ENCODE measurements around the gene ZIC1. TPM values are rescaled to one million over a fixed set of nuclear protein-coding genes. Genes with fewer than 3 reads are reported as not detected.

The ZIC1 gene
- total RNA-seq, 1 donor: 0.18 TPM

DNA sequence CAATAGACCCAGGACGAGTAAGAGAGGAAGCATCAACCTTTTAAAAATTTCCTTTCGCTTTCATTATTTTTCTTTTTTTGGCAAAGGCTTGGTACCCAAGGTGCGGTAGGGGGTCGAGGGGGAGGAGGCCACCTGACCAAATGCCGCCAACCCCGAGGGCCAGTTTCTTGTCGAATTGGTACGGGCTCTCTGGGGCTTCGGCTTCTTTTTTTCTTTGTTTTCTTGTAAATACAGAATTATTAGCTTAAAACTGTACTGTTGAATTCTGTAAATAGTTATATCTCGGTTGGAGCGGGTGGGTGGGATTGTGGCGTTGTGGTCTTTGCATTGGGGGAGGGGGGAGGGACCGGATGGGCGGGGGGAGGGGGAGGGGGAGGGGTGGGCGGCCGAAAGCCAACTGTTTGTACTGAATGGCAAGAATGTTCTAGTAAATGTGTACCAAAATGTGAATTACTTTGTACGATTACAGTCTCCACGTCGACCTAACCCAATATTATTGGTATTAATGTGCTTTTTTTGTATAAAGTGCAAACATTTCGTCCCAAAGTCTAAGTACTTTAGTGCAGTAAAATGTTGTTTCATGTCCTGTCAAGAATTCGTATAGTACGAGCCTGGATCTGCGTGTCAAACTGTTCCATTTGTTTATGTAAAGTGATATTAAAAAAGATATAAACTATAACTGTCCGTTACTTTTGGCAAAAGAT lies 4.7 kb downstream of the ZIC1 start:
- TF ChIP-seq, protein P1, sequence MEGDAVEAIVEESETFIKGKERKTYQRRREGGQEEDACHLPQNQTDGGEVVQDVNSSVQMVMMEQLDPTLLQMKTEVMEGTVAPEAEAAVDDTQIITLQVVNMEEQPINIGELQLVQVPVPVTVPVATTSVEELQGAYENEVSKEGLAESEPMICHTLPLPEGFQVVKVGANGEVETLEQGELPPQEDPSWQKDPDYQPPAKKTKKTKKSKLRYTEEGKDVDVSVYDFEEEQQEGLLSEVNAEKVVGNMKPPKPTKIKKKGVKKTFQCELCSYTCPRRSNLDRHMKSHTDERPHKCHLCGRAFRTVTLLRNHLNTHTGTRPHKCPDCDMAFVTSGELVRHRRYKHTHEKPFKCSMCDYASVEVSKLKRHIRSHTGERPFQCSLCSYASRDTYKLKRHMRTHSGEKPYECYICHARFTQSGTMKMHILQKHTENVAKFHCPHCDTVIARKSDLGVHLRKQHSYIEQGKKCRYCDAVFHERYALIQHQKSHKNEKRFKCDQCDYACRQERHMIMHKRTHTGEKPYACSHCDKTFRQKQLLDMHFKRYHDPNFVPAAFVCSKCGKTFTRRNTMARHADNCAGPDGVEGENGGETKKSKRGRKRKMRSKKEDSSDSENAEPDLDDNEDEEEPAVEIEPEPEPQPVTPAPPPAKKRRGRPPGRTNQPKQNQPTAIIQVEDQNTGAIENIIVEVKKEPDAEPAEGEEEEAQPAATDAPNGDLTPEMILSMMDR (IDR thresholded peaks at IDR 0.05; ENCODE audit: insufficient read depth, low read length): no peak
- DNase-seq (ENCODE audit: low read depth): no peak
- H3K4me3 ChIP-seq (ENCODE audit: low read depth, low read length): peak overlapping the region; percentile 31

DNA sequence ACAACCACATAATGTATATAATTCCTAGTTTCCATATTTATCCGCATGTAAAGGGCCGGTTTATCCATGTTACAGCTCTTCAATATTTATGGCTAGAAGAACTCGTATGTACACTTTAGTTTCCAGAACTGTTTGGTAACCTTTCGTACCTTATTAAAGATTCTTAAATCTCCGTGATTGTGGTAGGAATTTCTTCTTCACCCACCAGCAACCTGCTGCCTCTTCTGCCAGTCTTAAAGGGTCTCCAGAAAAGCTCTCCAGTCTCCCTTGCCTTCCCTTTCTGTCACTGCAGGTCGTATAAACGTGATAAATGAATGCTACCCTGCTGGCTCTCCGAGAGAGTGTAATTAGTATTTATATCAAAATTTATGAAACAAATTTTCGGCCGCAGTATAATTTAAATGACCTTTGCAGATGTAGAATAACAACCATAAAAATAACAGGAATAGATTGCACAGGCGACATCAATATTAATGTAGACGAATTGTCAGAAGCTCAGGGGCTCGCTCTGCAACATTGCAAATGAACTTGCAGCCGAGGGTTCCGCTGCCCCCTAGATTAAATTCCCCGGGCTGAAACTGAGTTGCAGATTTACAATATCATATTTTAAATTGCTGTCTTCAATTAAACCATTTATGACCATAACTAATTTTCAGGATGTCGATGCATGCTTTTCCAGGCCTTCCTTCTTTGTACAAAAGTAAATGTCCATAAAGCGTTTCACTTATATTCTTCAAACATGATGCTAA lies 5.4 kb downstream of the ZIC1 start:
- TF ChIP-seq, protein P1 (IDR thresholded peaks at IDR 0.05; ENCODE audit: insufficient read depth, low read length): no peak
- H3K4me3 ChIP-seq (ENCODE audit: low read depth, low read length): no peak overlapping the region
- no peak for DNase-seq (ENCODE audit: low read depth)

DNA sequence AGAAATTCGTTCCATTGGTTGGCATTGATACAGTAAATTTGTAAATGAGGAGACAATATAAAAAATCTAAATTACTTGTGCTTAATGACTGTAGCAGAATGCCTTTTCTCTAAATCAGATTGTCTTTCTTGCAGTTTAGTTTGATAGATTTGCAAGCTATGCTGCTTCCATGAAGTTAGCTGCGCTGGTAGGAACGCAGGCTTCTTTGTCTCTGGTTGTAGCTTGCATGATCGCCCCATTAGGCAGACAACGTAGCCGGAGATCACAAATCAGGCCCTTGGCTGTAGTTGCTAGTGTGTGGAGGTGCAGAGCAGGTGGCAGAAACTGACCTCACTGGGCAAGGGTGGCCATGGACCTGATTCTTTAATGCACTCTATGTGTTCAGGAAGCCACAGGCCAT lies 6.1 kb downstream of the ZIC1 start:
- no peak overlapping the region for H3K4me3 ChIP-seq (ENCODE audit: low read depth, low read length)
- DNase-seq (ENCODE audit: low read depth): no peak
- TF ChIP-seq, protein P1 (IDR thresholded peaks at IDR 0.05; ENCODE audit: insufficient read depth, low read length): no peak

DNA sequence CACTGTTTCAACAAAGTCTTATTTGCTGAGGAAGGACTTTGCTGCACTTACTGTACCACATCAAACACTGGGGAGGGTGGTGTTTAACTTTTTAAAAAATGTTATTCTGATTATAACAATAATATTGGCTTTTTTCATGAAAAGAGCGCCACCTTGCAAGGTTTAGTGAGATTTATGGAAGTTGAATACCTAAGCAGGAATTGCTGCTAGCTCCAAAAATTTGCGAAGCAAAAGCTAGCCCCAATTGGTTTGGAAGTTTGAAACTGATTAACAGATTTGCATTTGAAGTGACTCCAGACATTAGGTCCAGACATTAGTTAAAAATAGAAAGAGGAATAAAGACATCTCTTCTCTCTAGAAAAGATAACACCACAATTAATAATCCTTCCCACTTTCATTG lies 6.7 kb downstream of the ZIC1 start:
- TF ChIP-seq, protein P1 (IDR thresholded peaks at IDR 0.05; ENCODE audit: insufficient read depth, low read length): no peak

DNA sequence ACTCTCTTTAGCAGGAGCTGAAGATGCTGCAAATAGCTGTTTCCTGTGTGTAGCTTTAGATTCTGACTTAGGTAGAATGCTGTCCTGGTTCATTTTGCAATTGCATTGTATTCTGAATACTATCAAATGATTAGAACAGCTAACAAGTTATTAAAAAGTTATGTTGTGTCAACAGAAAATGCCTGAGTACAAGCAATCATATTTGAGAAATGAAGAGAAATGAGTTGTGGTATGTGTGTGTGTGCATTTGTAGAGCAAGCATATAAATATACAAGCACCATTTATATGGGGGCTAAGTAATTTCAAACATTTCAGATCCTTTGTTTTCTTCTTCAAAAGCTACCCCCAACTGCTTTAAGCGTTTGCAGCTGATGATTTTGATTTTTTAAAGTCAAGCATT lies 7.8 kb downstream of the ZIC1 start:
- H3K4me3 ChIP-seq (ENCODE audit: low read depth, low read length): no peak overlapping the region
- no peak for DNase-seq (ENCODE audit: low read depth)
- TF ChIP-seq, protein P1 (IDR thresholded peaks at IDR 0.05; ENCODE audit: insufficient read depth, low read length): no peak

More for the DNA sequence above, 6.7 kb downstream of the ZIC1 start:
- DNase-seq (ENCODE audit: low read depth): no peak
- H3K4me3 ChIP-seq (ENCODE audit: low read depth, low read length): no peak overlapping the region

DNA sequence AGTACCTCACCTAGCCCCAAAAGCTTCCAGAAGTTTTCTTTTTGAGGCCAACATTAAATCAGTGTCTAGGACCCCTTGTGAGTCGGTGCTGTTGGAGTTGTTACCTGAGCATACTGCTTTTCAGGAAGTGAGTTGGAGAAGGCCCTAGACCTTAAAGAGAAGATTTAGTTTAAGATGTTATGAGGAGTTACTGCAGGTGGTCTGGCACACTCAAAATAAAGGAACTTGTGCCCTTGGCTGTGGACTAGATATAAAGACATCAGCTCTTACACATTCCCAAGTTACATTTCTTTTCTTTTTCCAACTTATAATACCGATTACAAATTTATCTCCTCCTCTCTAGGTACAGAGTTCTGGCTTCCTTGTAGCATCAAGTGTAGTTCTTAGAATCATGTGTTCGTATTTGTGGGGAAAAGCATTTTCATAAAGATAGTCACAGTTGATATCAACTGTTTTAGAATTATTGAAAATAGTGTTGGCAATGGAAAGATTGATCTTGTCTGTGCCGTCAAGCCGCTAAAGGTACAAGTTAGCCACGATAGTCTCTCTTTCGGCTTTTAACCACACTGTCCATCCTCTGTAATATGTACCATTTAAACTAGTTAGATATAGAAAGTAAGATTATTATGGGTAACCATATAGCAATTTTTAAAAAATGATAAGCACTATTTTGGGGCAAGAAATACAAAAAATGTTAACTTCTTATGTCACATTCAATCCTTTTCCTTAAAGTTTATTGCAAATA lies 8.6 kb downstream of the ZIC1 start:
- TF ChIP-seq, protein P1 (IDR thresholded peaks at IDR 0.05; ENCODE audit: insufficient read depth, low read length): no peak
- no peak overlapping the region for H3K4me3 ChIP-seq (ENCODE audit: low read depth, low read length)
- no peak for DNase-seq (ENCODE audit: low read depth)
